OCI-LY7 (cell line): ENCODE measurements around the gene PCCA.

Source experiments
- EZH2phosphoT487 ChIP-seq: fragments of 200-600 bp; sonication (generic); IDR thresholded peaks from 2 replicates; pipeline ENCODE4 v1.6.1; 2018; ENCODE audit warnings: low read depth, borderline replicate concordance, mild to moderate bottlenecking, mixed run types, antibody characterized with exemption, low read length, moderate library complexity, mixed read lengths
- TF ChIP-seq, protein P1 (sequence below): fragments of 200-600 bp; sonication (generic); conservative IDR thresholded peaks from 2 replicates; pipeline ENCODE4 v1.5.1; 2014; ENCODE audit warnings: mild to moderate bottlenecking, antibody characterized with exemption, low read length, moderate library complexity, mixed read lengths

DNA sequence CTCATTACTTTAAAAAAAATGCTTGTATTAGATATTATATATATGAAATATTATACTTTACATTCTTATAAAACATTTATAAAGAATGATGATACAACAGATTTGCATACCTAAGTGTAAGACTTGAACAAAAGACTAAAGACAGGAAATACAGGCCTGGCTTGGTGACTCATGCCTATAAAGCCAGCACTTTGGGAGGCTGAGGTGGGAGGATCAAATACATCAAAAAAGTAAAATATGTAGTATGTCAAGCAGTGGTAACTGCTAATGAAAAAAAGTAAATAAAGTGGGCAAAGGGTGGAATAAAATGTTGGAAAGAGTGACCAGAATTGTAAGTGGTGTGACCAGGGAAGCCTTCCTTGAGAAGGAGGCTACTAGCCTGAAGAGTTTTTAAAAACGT, 366.0 kb downstream of the PCCA start:
- TF ChIP-seq, protein P1, sequence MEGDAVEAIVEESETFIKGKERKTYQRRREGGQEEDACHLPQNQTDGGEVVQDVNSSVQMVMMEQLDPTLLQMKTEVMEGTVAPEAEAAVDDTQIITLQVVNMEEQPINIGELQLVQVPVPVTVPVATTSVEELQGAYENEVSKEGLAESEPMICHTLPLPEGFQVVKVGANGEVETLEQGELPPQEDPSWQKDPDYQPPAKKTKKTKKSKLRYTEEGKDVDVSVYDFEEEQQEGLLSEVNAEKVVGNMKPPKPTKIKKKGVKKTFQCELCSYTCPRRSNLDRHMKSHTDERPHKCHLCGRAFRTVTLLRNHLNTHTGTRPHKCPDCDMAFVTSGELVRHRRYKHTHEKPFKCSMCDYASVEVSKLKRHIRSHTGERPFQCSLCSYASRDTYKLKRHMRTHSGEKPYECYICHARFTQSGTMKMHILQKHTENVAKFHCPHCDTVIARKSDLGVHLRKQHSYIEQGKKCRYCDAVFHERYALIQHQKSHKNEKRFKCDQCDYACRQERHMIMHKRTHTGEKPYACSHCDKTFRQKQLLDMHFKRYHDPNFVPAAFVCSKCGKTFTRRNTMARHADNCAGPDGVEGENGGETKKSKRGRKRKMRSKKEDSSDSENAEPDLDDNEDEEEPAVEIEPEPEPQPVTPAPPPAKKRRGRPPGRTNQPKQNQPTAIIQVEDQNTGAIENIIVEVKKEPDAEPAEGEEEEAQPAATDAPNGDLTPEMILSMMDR: no peak
- TF ChIP-seq EZH2phosphoT487: no peak
